ENCODE data around the gene ATCAY.

The ATCAY gene

GRCh38 chr19:3975144-3975543, 94.7 kb downstream of the ATCAY start:
- Histone ChIP-seq H3K9me3 (ENCODE audit: control insufficient read depth in 2 of 2, low read length in 2 of 2) (no peaks in the 10 kb centered on the region), H3K27me3 (ENCODE audit: control insufficient read depth in 1 of 2, insufficient read depth in 2 of 2, low read length in 2 of 2) (no peaks in the 10 kb centered on the region), H3K27ac (ENCODE audit: low read length) (no peak overlapping the region), H3K9ac (ENCODE audit: low read length in 2 of 2) (no peak overlapping the region), H3K4me3 (ENCODE audit: low read length in 2 of 2) (no peak overlapping the region), H3K4me1 (ENCODE audit: control insufficient read depth, insufficient read depth, low read length) (peaks cover 4% of the 10 kb centered on the region), H3K36me3 (ENCODE audit: control insufficient read depth in 2 of 2, insufficient read depth in 2 of 2, low read length in 2 of 2) (peaks cover 38 to 42% of the 10 kb centered on the region in 2 donors)

GRCh38 chr19:3975637-3976087, 95.2 kb downstream of the ATCAY start:
- no peak overlapping the region for H3K9ac ChIP-seq (ENCODE audit: low read length in 2 of 2)
- no peaks in the 10 kb centered on the region for H3K27me3 ChIP-seq (ENCODE audit: control insufficient read depth in 1 of 2, insufficient read depth in 2 of 2, low read length in 2 of 2)
- peaks cover 3% of the 10 kb centered on the region for H3K4me1 ChIP-seq (ENCODE audit: control insufficient read depth, insufficient read depth, low read length)
- H3K27ac ChIP-seq (ENCODE audit: low read length): no peak overlapping the region
- H3K36me3 ChIP-seq (ENCODE audit: control insufficient read depth in 2 of 2, insufficient read depth in 2 of 2, low read length in 2 of 2): peaks cover 43 to 47% of the 10 kb centered on the region in 2 donors
- no peak overlapping the region for H3K4me3 ChIP-seq (ENCODE audit: low read length in 2 of 2)
- no peaks in the 10 kb centered on the region for H3K9me3 ChIP-seq (ENCODE audit: control insufficient read depth in 2 of 2, low read length in 2 of 2)

GRCh38 chr19:3976495-3977241, 96.2 kb downstream of the ATCAY start:
- Histone ChIP-seq H3K27ac (ENCODE audit: low read length) (no peak overlapping the region), H3K4me1 (ENCODE audit: control insufficient read depth, insufficient read depth, low read length) (peaks cover 2% of the 10 kb centered on the region), H3K4me3 (ENCODE audit: low read length in 2 of 2) (no peak overlapping the region), H3K9ac (ENCODE audit: low read length in 2 of 2) (no peak overlapping the region), H3K27me3 (ENCODE audit: control insufficient read depth in 1 of 2, insufficient read depth in 2 of 2, low read length in 2 of 2) (no peaks in the 10 kb centered on the region), H3K9me3 (ENCODE audit: control insufficient read depth in 2 of 2, low read length in 2 of 2) (no peaks in the 10 kb centered on the region), H3K36me3 (ENCODE audit: control insufficient read depth in 2 of 2, insufficient read depth in 2 of 2, low read length in 2 of 2) (peaks cover 53 to 57% of the 10 kb centered on the region in 2 donors)
